ENCODE results near the gene CTSE. TPM values are rescaled to one million over a fixed set of nuclear protein-coding genes. Genes with fewer than 3 reads are reported as not detected.
"Not testable (repeated sequence)": the region's sequence is repeated elsewhere in the genome, so short reads cannot be mapped to it uniquely, and the experiment has no call there.

CTSE gene
- total RNA-seq: 0.20 TPM

DNA sequence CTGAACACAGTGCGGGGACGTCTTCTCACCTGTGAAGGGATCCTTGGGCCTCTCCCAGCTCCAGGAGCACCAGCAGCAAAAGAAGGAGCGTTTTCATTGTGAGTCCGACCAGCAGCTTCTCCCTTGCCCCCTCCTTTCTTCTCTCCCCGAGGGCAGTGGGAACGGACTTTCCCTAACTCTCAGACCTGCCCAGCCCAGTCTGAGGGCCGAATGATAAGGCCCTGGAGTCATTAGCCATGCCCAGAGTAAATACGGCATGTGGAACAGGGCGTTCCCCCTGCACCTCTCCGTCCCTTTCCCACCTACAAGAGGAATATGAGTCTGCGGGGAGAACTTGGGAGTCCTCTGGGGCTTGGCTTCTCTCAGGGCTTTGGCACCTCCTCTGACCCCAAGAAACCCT, at the start of gene CTSE:
TSS of gene CTSE (minus strand) at position 201 of the 400 bp plus-strand sequence. CDS start at position 97, 104 bp downstream.
- DNase-seq: no peak

DNA sequence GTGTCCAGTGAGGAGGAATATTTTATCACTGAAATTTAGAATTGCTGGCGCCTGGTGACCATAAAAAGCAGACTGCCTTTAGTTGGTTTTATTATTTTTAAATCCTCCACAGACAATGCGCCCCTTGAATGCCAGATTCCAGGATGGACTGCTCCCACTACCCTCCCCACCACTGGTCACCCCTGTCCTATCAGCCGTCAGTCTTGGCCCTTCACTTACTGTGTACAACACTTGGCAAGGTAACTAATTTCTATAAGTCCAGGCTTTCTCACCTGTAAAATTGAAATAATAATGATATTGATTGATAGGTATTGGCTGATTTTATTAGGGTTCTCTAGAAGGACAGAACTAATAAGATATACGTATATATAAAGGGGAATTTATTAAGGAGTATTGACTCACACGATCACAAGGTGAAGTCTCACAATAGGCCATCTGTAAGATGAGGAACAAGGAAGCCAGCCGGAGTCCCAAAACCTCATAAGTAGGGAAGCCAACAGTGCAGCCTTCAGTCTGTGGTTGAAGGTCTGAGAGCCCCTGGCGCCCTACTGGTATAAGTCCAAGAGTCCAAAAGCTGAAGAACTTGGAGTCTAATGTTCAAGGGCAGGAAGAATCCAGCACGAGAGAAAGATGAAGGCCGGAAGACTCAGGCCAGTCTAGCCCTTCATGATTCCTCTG, 47.1 kb upstream of the CTSE start:
- DNase-seq: no peak

DNA sequence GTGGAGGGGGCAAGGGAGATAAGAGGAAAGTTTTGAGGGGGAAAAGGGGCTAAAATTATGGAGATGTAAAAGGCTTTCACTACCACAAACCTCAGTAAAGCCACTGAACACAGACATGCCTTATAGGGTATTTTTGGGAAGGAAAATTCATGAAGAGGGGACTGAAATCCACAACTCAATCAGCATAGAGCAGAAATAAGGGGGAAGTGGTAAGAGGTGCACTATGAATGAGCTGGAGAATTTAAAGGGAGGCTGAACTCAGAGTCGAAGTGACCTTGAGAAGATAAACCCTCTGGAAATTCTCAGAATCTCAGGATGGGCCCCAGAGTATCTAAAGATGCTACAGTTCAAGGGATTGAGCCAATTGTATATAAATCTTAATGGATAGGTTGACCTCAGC, 44.6 kb upstream of the CTSE start:
- no peak for DNase-seq

DNA sequence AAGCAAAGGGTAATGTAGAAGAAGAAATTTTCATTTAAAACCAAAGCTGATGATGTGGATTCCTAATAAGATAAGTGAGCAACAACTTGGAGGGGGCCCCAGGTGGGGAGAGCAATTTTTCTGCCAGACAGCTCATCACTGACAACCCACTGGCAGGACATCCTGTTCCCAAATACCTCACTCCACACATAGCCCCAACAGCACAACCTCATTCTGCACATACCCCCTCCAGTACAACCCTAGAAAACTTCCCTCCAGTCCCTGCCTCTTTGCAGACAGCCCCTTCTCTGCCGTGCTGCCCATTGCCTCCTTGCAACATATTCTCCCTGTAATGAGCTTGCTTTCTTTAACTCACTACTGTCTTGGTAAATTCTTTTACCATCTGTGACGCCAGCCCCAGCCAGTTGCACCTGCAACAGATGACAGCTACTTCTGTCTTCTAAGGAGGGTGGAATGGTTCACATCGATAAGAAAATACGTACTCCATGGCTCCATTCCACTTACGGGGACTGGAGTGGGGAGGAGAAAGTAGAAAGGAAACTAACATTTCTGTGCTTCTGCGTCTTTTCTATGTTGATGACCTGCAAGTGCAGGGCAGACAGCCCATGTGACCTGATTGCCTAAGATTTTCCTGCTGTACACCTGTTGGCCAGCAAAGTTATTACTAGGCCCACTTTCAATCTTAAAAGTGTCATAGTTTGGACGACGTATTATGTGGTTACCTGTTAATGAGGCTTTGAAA, 44.0 kb upstream of the CTSE start:
- no peak for DNase-seq

GRCh38 chr1:206066479-206067171, 42.9 kb upstream of the CTSE start:
- DNase-seq: no peak

- DNase-seq: no peak
Measured at GRCh38 chr1:206065547-206066145, 42.0 kb upstream of the CTSE start.

DNA sequence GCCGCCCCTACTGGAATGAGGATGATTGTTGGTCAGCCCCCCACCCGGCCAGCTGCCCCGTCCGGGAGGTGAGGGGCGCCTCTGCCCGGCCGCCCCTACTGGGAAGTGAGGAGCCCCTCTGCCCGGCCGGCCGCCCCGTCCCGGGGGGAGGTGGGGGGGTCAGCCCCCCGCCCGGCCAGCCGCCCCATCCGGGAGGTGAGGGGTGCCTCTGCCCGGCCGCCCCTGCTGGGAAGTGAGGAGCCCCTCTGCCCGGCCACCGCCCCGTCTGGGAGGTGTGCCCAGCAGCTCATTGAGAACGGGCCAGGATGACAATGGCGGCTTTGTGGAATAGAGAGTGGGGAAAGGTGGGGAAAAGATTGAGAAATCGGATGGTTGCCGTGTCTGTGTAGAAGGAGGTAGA, 40.8 kb upstream of the CTSE start:
- not testable (repeated sequence) for DNase-seq

DNA sequence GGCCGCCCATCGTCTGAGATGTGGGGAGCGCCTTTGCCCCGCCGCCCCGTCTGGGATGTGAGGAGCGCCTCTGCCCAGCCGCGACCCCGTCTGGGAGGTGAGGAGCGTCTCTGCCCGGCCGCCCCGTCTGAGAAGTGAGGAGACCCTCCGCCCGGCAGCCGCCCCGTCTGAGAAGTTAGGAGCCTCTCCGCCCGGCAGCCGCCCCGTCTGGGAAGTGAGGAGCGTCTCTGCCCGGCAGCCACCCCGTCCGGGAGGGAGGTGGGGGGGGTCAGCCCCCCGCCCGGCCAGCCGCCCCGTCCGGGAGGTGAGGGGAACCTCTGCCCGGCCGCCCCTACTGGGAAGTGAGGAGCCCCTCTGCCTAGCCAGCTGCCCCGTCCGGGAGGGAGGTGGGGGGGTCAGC, 40.3 kb upstream of the CTSE start:
- DNase-seq: not testable (repeated sequence)

GRCh38 chr1:206062464-206062863, 38.8 kb upstream of the CTSE start:
- no peak for DNase-seq

GRCh38 chr1:206060844-206061243, 37.1 kb upstream of the CTSE start:
- DNase-seq: no peak

DNA sequence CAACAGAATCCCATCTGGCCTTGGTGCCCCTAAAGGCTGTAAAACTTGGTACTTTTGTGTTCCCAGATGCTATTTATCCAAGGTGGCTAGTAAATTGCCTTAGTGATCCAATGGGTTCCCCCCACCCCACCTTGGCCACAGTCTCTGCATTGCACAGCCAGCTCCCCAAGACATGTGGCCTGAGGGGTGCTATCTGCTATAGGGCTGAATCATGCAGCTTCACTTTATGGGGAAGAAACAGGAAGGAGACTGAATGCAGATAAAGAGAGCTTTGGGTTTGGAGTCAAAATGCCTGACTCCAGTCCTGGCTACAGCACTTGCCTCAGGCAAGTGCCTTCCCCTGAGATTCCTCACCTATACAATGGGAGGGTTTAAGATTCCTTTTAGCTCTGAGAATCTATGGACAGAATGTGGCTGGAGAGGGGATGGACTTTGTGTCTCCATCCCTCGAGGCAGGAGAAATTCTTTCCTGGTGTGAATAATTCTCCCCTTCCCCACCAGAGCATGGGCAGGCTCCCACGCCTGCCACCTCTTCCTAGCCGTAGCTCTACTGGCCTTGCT, 35.7 kb upstream of the CTSE start:
- DNase-seq: no peak

DNA sequence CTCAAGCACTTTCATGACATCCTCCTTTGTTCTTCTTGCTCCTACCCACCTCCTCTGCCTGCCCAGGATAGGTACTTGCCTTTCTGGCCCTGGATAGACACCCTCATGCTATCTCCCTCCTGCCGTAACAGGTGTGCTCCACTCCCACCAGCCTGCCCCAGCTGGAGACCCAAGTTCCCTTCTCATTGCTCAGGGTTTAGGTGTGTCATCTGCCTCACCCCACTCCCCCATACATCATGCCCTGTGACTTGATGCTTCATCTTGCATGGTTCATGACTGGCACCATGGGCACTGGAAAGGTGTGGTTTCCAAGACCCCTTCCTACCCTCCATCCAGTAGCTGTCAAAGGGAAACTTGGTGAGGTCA, 35.2 kb upstream of the CTSE start:
- DNase-seq: no peak

GRCh38 chr1:206058289-206058926, 34.7 kb upstream of the CTSE start:
- not testable (repeated sequence) for DNase-seq

DNA sequence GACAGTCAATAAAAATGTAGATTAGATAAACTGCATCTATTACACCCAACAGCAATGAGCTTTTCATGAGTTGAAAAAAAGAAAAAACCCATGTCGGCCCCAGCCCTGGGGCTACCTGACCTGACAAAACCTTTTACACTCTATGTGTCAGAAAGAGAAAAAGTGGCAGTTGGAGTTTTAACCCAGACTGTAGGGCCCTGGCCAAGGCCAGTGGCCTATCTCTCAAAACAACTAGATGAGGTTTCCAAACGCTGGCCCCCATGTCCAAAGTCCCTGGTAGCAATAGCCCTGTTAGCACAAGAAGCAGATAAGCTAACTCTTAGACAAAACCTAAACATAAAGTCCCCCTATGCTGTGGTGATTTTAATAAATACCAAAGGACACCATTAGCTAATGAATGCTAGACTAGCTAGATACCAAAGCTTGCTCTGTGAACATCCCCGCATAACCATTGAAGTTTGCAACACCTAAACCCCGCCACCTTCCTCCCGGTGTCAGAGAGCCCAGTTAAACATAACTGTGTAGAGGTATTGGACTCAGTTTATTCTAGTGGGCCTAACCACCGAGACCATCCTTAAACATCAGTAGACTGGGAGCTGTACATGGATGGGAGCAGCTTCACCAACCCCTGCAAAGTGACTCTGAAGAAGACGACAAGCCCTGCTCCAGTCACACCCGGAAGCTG, 32.1 kb upstream of the CTSE start:
- DNase-seq: not testable (repeated sequence)

DNA sequence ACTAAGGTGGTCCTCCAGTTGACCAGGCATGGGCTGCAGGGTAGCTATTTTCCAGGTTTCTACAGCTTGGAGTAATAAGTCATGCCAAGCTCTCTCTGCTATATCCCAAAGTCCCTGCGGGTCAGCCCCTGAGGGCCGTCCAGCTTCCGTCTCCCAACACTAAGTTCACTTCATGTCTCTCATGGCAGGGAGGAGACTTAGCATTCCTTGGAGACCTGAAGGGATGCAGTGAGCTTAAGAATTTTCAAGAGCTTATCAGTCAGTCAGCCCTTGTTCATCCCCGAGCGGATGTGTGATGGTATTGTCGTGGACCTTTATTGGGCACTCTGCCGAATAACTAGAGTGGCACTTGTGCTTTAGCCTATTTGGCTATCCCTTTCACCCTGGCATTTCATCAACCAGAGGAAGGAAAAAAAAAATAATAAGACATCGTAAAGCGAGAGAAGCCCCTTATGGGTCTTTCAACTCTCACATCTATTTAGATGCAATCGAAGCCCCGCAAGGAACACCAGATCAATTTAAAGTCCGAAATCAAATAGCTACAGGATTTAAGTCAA, 31.5 kb upstream of the CTSE start:
- DNase-seq: not testable (repeated sequence)

GRCh38 chr1:206053616-206054015, 29.9 kb upstream of the CTSE start:
- not testable (repeated sequence) for DNase-seq

- not testable (repeated sequence) for DNase-seq
Measured at GRCh38 chr1:206052919-206053610, 29.4 kb upstream of the CTSE start, which contains the start of gene RHEX. Gene RHEX, plus strand, starts transcription at chr1:206053173. Its CDS starts 44,656 bp downstream, at chr1:206097829.

GRCh38 chr1:206052231-206052865, 28.7 kb upstream of the CTSE start:
- DNase-seq: not testable (repeated sequence)

GRCh38 chr1:206050655-206051235, 27.1 kb upstream of the CTSE start:
- no peak for DNase-seq

Data from skin of body (tissue), 2 donors.